GM19043 (cell line): ENCODE data around the gene FAM171A1.
"Not testable (repeated sequence)": the region's sequence is repeated elsewhere in the genome, so short reads cannot be mapped to it uniquely, and the experiment has no call there.

Experiments
- ATAC-seq: cut with Tn5 transposase; IDR thresholded peaks from one replicate; pipeline ENCODE4 v1.9.1; 2021; ENCODE audit warnings: low read depth; ENCODE audit not compliant: unreplicated experiment

Gene FAM171A1

DNA sequence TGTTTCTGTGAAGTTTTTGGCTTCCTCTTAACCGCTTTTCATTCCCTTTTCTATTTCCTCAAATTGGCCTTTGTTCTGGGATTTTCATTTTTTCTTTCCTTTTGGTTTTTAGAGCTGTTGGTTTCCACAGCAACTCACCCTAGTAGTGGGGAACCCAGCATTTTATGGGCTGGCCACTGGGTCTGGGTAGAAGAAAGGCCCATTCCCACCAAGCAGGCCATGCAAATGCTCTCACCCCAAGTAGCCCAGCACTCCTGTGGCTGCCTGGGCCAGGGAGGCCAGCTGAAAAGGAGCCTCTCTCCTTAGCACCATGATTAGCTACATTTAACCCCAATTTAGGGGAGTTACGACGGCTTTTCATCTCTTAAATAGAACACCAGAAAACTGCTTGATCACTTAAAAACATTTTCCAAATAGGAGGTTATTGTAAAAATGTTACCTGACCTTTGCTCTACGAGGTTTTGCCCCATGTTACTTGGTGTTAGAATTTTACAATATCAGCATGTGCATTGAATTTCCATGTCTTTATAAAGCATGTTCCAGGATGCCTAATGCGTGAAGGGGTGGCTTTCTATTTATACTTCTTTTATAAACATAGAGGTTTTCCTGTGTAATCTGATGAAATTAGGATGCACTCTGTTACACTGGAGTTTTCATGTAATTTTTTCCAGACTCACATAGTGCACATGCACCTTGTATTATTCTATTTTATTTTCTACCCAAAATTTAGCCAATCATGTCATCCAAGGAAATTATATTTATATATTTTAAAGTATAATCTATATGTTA, 75.4 kb downstream of the FAM171A1 start:
- ATAC-seq, result no peak

DNA sequence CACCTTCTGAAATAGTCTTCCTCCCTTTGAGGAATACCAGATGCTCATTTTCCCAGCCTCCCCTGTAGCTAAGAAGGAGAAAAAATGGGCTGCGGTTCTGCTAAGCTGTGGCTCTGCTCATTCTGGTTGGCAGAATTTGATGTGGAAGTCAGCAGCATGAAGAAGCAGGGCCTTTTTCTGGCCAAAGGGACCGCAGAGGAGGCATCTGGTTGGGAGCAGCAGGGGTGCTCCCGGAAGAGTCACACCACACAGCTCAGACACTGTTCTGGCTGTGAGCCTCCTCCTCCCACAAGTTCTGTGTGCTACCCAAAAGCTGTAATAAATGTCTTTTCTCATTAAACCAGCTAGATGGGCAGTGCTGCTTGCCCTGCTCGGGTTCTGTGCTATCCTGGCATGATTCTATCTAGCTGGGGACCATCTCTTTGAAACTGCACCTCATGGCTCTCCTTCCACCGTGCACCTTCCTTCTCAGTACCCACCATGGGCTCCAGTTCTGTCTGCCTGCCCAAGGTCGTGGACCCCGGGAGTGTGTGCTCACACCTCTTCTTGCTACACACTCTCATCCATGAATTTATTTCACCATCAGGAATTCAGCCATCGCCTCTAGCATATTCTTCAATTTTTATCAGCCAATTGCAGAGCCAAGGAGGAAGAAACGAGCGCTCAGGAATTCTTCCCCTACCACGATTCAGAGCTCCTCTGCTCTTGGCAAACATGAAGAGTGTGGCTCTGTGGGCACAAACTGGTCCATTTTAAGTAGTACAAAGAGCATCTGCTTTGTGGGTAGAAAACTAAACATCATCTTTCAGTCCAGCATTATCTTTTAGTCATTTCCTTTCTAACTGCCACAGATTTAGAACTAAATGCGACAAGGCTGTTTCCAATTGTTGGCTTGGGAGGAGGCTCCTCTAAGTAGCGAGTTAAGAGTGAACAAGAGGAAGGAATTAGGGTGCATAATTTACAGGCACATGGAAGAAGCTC, 76.9 kb downstream of the FAM171A1 start:
- ATAC-seq, result no peak

DNA sequence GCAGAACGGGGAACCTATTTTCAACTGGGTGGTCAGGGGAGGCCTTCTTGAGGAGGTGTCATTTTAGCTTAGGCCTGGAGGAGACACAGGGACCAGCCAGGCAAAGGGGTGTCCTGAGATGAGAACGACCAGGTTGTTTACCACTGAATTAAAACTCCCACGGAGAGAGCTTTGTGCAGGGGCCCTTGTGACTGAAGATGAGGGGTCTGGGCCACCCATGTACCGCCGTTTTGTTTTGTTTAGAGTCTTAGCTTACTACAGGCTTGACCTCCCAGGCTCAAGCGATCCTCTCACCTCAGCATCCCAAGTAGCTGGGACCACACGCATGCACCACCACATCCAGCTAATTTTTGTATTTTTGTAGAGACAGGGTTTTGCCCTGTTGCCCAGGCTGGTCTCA, 80.4 kb downstream of the FAM171A1 start:
- no peak for ATAC-seq

DNA sequence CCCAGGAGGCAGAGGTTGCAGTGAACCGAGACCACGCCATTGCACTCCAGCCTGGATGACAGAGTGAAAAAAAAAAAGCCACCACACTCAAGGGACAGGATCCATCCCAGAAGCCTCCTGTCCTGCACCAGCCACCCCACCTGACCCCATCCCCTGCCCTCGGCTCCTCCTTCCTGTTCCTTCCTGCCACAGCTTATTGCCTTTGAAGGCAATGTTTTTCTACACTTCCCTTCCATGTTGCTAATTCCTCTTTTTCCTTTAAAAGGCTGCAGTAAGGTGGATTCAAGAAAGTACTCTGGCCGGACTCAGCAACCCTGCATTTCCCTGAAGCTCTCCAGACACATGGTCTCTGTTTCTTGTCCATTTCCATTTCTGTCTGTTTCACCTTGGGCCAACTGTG, 80.9 kb downstream of the FAM171A1 start:
- ATAC-seq, result no peak

DNA sequence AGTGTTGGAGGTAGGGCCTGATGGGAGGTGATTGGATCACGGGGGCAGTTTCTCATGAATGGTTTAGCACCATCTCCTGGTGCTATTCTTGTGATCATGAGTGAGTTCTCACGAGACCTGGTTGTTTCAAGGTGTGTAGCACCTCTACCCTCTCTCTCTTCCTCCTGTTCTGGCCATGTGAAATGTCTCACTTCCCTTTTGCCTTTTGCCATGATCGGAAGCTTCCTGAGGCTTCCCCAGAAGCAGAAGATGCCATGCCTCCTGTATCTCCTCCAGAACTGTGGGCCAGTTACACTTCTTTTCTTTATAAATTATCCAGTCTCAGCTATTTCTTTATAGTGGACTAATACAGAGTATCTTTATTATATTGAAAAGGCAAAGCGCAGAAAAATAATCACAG, 90.1 kb downstream of the FAM171A1 start:
- no peak for ATAC-seq

DNA sequence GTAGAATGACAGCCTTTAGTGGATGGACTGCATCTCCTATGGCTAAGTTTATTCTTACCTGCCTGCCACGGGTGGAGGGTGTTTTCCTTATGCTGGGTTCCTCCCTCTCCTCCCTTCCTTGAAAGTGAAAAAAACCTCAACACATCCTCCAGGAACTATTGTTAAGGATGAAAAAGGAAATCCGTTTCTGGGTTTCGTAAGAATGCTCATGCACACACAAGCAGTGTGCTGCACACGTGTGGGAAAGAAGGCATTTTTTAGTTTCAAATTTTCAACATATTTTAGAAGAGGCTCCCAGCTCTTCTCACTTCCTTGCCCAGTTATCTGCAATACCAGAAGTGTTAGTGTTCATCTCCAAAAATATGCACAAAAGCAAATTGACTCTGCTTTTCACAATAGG, 90.6 kb downstream of the FAM171A1 start:
- ATAC-seq, result no peak

DNA sequence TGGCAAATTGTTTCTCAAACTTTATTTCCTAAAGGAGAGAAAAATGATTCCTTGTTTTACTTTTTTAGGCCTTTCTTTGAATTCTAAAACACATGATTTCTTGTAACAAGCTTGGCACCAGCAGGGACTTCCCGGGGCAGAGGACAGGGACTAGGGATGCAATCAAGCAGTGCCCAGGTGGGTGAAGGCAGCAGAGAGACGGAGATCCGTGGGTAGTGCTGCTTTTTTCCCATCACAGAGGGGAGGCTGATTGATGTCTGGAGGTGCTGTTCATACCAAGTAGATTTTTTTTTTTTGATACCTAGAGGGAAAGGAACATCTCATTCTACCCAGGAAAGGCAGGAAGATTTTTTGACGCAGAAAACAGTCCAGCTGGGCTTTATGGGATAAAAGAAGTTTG, 91.9 kb downstream of the FAM171A1 start:
- ATAC-seq, result no peak

DNA sequence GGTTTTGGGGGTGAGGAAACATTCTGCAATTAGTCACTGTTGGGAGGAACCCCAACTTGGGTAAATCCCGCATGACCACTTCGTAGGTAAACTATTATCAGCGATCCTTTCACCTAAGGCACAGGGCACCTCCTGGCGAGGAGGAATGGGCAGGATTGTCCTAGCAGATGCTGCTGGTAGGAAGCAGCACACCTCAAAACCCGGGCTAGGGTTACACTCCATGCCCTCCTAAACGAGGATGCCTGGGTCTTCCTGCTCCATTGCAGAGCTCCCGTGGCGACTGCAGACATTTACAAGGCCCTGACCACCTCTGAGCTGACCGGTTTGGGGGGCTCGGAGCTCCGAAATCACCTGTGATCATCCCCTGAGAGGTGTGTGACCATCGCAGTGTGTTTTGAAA, 92.3 kb downstream of the FAM171A1 start:
- ATAC-seq, result no peak

DNA sequence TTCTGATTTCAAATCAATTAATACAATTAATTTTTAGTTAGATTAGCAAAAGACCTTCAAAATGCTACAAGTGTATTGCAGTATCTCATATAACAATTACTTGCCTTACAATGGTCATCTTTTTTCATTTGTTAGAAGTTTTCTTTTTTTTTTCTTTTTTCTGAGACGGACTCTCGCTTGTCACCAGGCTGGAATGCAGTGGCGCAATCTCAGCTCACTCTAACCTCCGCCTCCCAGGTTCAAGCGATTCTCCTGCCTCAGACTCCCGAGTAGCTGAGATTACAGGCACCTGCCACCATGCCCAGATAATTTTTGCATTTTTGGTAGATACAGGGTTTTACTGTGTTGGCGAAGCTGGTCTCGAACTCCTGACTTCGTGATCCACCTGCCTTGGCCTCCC, 95.0 kb downstream of the FAM171A1 start:
- ATAC-seq, result not testable (repeated sequence)

DNA sequence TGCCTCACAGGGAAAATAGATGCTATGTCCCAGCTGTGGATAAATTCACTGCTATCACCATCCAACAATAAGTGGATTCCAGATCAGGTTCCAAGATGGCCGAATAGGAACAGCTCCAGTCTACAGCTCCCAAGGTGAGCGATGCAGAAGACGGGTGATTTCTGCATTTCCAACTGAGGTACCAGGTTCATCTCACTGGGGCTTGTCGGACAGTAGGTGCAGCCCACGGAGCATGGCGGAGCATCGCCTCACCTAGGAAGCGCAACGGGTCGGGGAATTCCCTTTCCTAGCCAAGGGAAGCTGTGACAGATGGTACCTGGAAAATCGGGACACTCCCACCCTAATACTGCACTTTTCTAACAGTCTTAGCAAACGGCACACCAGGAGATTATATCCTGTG, 101.3 kb downstream of the FAM171A1 start:
- not testable (repeated sequence) for ATAC-seq

DNA sequence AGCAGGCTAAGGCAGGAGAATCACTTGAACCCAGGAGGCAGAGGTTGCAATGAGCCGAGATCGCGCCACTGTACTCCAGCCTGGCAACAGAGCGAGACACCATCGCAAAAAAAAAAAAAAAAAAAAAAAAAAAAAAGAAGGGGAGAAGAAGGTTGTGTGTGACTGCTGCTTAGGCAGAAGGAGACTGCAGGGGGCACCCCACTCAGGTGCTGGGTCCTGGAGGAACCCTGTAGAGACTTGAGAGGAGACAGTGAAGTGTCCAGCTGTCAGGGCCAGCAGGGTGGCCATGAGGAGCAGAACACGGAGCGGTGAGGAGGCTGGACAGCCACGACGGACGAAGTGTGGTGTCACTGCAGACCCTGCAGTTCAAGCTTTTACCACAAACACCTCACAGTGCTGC, 103.6 kb downstream of the FAM171A1 start:
- no peak for ATAC-seq

DNA sequence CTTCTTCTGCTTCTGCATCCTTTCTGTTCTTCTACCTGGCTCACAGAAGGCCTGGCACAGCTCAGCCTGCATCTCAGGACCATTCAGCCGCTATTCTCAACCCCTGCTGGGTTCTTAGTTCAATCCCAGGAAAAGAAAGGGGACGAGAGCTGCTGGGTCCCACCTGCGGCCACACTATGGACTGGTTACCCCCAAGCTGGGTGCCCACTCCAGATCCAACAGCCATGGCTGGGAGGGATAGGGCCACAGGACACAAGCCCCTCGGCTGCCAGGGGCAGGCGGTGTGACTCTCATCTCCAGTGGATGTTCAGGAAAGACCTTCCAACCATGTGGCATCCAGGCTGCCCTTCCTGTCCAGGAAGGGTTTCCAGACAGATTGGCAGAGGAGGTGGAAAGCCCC, 105.0 kb downstream of the FAM171A1 start:
- no peak for ATAC-seq

DNA sequence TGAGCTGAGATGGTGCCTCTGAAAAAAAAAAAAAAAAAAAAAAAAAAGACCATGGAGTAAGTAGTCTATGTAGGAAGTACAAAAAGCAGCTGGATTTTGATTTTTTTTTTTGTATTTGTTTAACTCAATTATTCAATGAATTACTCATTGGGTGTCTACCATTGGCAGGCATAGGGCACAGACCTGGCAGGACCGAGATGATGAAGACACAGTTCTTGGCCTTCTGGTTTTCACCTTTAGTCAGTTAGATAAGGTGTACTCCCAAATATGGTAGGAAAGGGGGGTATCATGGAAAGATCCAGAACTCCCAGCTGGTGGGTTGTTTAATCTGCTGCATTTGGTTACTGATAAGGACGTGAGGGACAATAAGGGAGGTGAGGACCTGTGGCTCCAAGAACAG, 105.5 kb downstream of the FAM171A1 start:
- ATAC-seq, result no peak

DNA sequence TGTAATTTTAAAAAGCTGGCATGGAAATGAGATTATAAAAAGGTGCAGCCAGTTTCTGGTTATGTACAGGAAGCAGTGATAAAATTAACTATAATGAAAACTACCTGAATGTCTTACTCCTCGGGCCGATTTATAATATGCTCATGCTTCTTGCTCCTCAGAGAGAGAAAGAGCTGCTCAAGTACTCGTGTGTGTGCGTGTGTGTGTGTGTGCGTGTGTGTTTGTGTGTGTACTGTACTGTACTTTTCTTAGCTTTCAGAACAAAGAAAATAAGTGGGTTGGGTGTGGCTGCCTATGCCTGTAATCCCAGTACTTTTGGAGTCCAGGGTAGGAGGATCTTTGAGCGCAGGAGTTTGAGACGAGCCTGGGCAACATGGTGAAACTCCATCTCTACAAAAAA, 106.0 kb downstream of the FAM171A1 start:
- ATAC-seq, result no peak

DNA sequence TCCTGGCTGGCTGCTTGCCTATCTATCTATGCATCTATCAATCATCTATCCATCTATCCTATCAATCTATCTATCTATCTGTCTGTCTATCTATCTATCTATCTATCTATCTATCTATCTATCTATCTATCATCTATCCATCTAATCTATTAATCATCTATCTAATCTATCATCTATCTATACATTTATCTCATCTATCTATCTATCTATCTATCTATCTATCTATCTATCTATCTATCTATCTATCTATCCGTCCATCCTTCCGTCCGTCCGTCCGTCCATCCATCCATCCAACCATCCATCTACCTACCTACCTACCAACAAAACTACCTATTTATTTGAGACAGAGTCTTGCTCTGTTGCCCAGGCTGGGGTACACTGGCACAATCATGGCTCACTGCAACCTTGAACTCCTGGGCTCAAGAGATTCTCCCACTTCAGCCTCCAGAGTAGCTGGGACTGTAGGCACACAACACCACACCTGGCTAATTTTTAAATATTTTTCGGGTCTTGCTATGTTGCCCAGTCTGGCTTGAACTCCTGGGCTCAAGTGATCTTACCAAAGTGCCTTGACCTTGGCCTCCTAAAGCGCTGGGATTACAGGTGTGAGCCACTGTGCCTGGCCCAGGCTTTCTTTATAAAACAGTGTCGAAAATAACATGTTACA, 107.3 kb downstream of the FAM171A1 start:
- ATAC-seq, result no peak

DNA sequence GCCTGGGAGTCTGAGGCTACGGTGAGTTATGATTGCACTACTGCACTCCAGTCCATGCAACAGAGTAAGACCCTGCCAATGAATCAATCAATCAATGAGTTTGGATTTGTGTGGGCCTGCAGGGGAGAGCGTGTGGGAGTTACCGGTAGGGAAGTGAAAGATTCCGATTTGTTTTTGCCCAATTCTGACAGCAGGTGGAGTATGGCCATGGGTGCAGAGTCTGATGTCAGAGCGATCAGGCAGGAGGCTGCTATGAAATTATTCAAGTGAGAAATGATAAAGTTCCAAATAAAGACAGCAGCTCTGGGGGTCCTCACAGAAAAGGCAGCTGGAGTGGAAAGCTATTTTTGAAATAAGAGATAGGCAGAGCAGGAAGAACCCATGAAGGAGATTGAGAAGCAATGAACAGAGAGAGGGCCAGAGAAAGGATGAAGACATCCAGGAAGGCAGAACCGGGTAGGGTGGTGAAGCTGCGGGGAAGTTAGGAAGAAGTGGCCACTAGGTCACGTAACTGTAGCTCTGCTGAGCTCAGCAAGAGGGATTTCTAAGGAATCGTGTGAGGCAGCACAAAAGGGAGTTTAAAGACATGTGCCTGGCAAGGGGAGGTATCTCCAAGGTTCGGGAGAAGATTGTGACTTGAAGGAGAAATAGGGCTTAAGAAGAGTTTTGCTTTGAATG, 108.9 kb downstream of the FAM171A1 start:
- ATAC-seq, result no peak

DNA sequence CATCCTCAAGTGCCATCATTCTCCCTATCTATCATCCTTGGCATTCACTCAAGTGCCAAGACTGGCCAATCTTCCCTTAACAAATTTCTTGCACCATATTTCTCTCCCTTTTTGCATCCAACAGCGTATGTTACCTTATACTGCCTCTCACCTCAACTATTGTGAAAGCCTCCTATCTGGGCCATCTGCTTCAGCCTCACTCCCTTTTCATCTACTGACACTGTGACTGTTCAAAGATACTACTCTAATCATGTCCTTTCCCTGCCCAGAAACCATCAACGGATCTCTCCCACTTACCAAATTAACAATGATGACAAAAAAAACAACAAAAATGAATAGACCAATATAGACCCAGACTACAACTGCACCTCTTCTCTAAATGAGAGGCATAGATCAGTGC, 112.0 kb downstream of the FAM171A1 start:
- no peak for ATAC-seq

DNA sequence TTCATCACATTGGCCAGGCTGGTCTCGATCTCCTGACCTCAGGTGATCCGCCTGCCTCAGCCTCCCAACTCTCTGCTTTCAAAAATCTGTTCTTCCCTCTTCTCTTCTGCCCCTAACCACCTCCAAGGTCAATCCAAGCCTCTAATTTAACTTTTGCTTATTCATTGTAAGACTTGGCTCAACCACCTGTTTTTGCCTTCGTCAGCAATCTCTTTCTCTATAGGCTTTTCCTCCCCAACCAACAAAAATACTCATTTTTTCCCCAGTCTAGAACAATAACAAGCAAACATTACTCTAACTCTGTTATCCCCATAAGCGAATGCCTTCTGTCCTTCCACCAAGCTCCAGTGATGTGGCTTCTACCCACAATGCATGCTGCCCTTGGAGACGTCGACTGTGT, 112.8 kb downstream of the FAM171A1 start:
- no peak for ATAC-seq

DNA sequence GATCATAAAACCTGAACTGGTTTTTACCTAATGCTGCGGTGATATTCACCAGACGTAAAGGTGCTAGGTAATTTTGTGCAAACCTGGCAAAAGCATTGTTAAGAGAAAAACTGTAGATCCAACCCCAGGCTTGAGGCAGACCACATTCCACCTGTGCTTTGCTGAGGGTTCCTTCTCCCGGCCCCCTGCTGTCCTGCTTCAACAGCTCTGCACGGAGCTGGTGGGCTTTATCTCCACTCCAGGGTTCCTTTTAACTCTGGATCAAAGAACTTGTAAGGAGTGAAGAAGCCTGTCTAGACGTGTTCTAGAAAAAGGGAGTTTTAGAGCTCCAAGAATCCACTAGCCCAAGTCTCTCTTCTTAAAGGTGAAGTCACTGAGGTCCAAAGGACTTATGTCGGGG, 115.1 kb downstream of the FAM171A1 start:
- ATAC-seq, result no peak

DNA sequence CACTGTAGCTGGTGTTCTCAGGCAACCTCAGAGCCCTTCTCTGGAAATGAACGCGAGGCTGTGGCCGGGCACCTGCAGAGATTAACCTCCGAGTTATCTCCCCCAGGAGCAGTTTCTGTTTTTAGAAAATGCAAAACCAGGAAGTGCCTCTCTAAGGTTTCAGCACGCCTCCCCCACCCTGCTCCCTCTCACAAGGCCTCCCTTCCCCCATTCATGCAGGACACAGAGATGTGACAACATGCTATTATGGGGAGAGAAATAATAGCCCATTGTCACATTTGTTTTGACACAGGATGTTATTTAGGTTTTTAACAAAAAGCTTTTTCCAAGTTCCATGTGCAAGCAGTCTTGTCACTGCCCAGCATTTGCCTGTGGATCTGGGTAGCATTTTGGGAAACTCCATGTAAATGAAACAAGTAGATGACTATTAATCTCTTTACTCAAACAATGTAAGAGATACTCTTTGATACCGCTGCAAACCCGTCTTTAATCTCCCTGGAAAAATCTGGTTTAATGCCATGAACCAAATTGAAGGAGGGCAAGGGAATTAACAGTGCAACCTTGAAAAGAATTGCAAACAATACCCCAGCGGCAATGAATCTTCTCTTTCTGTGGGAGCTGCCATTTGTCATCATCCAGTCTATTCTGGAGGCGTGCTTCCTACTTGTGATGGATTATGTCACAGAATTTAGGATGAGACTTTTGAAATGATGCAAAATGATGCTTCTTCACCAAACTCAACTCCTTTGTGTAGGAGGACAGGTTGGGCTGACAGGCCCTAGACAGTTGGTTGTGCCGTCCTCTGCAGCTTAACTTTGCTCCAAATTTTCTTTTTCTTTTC, 116.1 kb downstream of the FAM171A1 start:
- ATAC-seq, result no peak
